Measurements from ENCODE around the gene ZNF672. TPM values are rescaled to one million over a fixed set of nuclear protein-coding genes. Genes with fewer than 3 reads are reported as not detected.

ZNF672 gene
- total and polyA plus RNA-seq, 2 of the 4 experiments (the other 2 are of a cell fraction) = 6.6 to 12.6 TPM

GRCh38 chr1:248855580-248855979 is 17.6 kb downstream of the ZNF672 start:
- Histone ChIP-seq H3K27me3 (ENCODE audit: control insufficient read depth, insufficient read depth, low read length) (no peaks in the 10 kb centered on the region), H2BK5ac (ENCODE audit: low read depth, low read length, poor library complexity, severe bottlenecking) (no peak overlapping the region), H3K36me3 (ENCODE audit: control insufficient read depth, insufficient read depth, low read length) (peaks cover 24% of the 10 kb centered on the region; the same call in 1 of the 2 replicates), H2AK9ac (replicated peaks; ENCODE audit: low read depth, low read length, poor library complexity) (no peak overlapping the region), H3K9ac (ENCODE audit: low read depth, low read length) (no peak overlapping the region), H2AFZ (replicated peaks; ENCODE audit: low read length, poor library complexity) (no peak overlapping the region), H3K4me1 (ENCODE audit: control insufficient read depth, insufficient read depth, low read length) (peaks cover 13% of the 10 kb centered on the region), H3K4me3 (ENCODE audit: insufficient read depth, low read depth, low read length) (no peak overlapping the region), H4K20me1 (ENCODE audit: insufficient read depth, low read length) (no peaks in the 10 kb centered on the region), H3K27ac (ENCODE audit: insufficient read depth, low read length) (no peak overlapping the region), H3K56ac (ENCODE audit: extremely low read depth, insufficient read depth, low read length) (no peak overlapping the region), H4K8ac (ENCODE audit: low read depth in 2 of 2, low read length in 2 of 2) (no peak overlapping the region), H3K4me2 (ENCODE audit: low read depth, low read length) (no peak overlapping the region), H3K23ac (ENCODE audit: low read depth, low read length) (no peak overlapping the region), H4K5ac (ENCODE audit: low read depth, low read length) (no peak overlapping the region), H3K9me1 (ENCODE audit: insufficient read depth, low read length) (peaks cover 23% of the 10 kb centered on the region; the same call in 1 of the 2 replicates), H2BK15ac (ENCODE audit: low read depth, low read length) (no peak overlapping the region), H2BK20ac (ENCODE audit: low read depth, low read length) (no peak overlapping the region), H3K9me3 (ENCODE audit: control insufficient read depth, insufficient read depth, low read length) (no peaks in the 10 kb centered on the region), H3K18ac (ENCODE audit: low read depth, low read length) (no peak overlapping the region), H2BK120ac (ENCODE audit: low read depth, low read length) (no peak overlapping the region), H3K79me1 (ENCODE audit: low read depth in 1 of 2, low read length in 2 of 2) (peaks cover 23 to 41% of the 10 kb centered on the region in 2 experiments), H3K14ac (replicated peaks; ENCODE audit: low read depth, low read length) (no peak overlapping the region), H2AK5ac (ENCODE audit: low read depth, low read length) (no peak overlapping the region), H3K4ac (ENCODE audit: low read depth, low read length) (no peak overlapping the region), H4K91ac (ENCODE audit: insufficient read depth, low read depth, low read length) (no peak overlapping the region)
- intact Hi-C loops (cut with micrococcal nuclease) = no loop called here
- dilution Hi-C loops (cut with HindIII; ENCODE audit: low sequenced_read_pairs, unreplicated experiment) = no loop called here
- no peak for TF ChIP-seq BHLHE40 (IDR thresholded peaks at IDR 0.05; ENCODE audit: low read depth, low read length)
- no peak for TF ChIP-seq FOS (IDR thresholded peaks at IDR 0.05; ENCODE audit: low read depth, low read length)
- TF ChIP-seq CEBPB (IDR thresholded peaks at IDR 0.05; ENCODE audit: low read depth, low read length) = no peak
- TF ChIP-seq NFE2L2 (IDR thresholded peaks at IDR 0.05; ENCODE audit: low read depth, low read length) = no peak
- no peak for TF ChIP-seq RCOR1 (IDR thresholded peaks at IDR 0.05; ENCODE audit: insufficient replicate concordance, low read length)
- no peak for TF ChIP-seq RFX5 (IDR thresholded peaks at IDR 0.05; ENCODE audit: low read depth, low read length)
- TF ChIP-seq MAFK (IDR thresholded peaks at IDR 0.05; ENCODE audit: low read depth, low read length) = no peak
- no peak for TF ChIP-seq CHD1 (IDR thresholded peaks at IDR 0.05; ENCODE audit: low read depth, low read length)
- no peak for TF ChIP-seq MXI1 (IDR thresholded peaks at IDR 0.05; ENCODE audit: borderline replicate concordance, low read depth, low read length)
- TF ChIP-seq POLR2A (IDR thresholded peaks at IDR 0.05; ENCODE audit: low read depth, low read length) = no peak
- no peak for TF ChIP-seq RAD21 (IDR thresholded peaks at IDR 0.05; ENCODE audit: low read length)
- no peak for TF ChIP-seq ELK1 (IDR thresholded peaks at IDR 0.05; ENCODE audit: borderline replicate concordance, low read depth, low read length)
- TF ChIP-seq MAZ (IDR thresholded peaks at IDR 0.05; ENCODE audit: borderline replicate concordance, low read depth, low read length) = no peak
- in situ Hi-C loops (cut with MboI; ENCODE audit: low sequenced_read_pairs) = no loop called here
- CTCF ChIA-PET = no interaction called here
- ATAC-seq (ENCODE audit: low read depth) (no peak), DNase-seq (no peak)
- POLR2A ChIA-PET (ENCODE audit: unreplicated experiment) = no interaction called here
- WGBS, 2 experiments (ENCODE audit: extremely low coverage in 2 of 2, insufficient read length in 1 of 2) = 100% methylated on average over 1 of the region's 6 CpGs; no CpG with 5 or more reads in 1 of the 2 experiments
- BruUV-seq (replicated peaks) = no TSS peak

Measured in IMR-90 (cell line).